C4-2B (cell line): ENCODE measurements around the gene PCGF5.
"Not testable (repeated sequence)": the region's sequence is repeated elsewhere in the genome, so short reads cannot be mapped to it uniquely, and the experiment has no call there.

Source experiments
- H3K27ac ChIP-seq: fragments of 450-650 bp; 2 replicates; pipeline ENCODE4 v1.5.1; 2017
- CTCF ChIP-seq: fragments of 450-650 bp; conservative IDR thresholded peaks from 2 replicates; pipeline ENCODE4 v1.5.1; 2017; ENCODE audit warnings: mild to moderate bottlenecking
- ZFX ChIP-seq: fragments of 450-650 bp; IDR thresholded peaks from 2 replicates; pipeline ENCODE4 v1.6.1; 2017

The PCGF5 gene

GRCh38 chr10:91250341-91250740 is 29.9 kb downstream of the PCGF5 start:
- H3K27ac ChIP-seq, result no peak overlapping the region
- no peak for TF ChIP-seq CTCF
- TF ChIP-seq ZFX, result no peak

GRCh38 chr10:91251430-91252056 is 31.1 kb downstream of the PCGF5 start:
- TF ChIP-seq ZFX, result no peak
- peak; percentile 95 for TF ChIP-seq CTCF
- no peak overlapping the region for H3K27ac ChIP-seq

- no peak overlapping the region for H3K27ac ChIP-seq
Measured at GRCh38 chr10:91253300-91253699, 32.8 kb downstream of the PCGF5 start.

GRCh38 chr10:91257310-91257709 is 36.8 kb downstream of the PCGF5 start:
- no peak overlapping the region for H3K27ac ChIP-seq
- no peak for TF ChIP-seq ZFX

More at GRCh38 chr10:91253300-91253699, 32.8 kb downstream of the PCGF5 start:
- TF ChIP-seq CTCF, result no peak

- H3K27ac ChIP-seq, result not testable (repeated sequence)
Measured at GRCh38 chr10:91260417-91260816, 40.0 kb downstream of the PCGF5 start.

GRCh38 chr10:91271886-91272285 is 51.4 kb downstream of the PCGF5 start:
- TF ChIP-seq ZFX (no peak), CTCF (no peak)
- H3K27ac ChIP-seq, result no peak overlapping the region

- TF ChIP-seq ZFX (no peak), CTCF (no peak)
- no peak overlapping the region for H3K27ac ChIP-seq
Measured at GRCh38 chr10:91284486-91285090, 64.1 kb downstream of the PCGF5 start.

- H3K27ac ChIP-seq, result no peak overlapping the region
- no peak for TF ChIP-seq ZFX
- TF ChIP-seq CTCF, result no peak
Measured at GRCh38 chr10:91286572-91286971, 66.1 kb downstream of the PCGF5 start.
